Smooth muscle cell (in vitro differentiated cells): ENCODE results near the gene TNNT1. TPM values are rescaled to one million over a fixed set of nuclear protein-coding genes. Genes with fewer than 3 reads are reported as not detected.

ENCODE experiments used
- DNase-seq: peaks from one replicate; lab custom pipeline; 2025; ENCODE audit not compliant: unreplicated experiment; lab: John Stamatoyannopoulos, UW
- H2AFZ ChIP-seq: fragments of 200-600 bp; sonication (generic); 2 replicates; pipeline ENCODE4 v1.6.0; 2016; ENCODE audit warnings: antibody characterized with exemption, low read depth, mild to moderate bottlenecking
- H3F3A ChIP-seq: fragments of 200-600 bp; sonication (generic); 2 replicates; pipeline ENCODE4 v1.6.0; 2017; ENCODE audit warnings: antibody characterized with exemption, low read depth
- H3K27ac ChIP-seq: fragments of 200-600 bp; sonication (generic); 2 replicates; pipeline ENCODE4 v1.5.1; 2016; ENCODE audit warnings: low read depth, mild to moderate bottlenecking
- H3K27me3 ChIP-seq: fragments of 200-600 bp; sonication (generic); 2 replicates; pipeline ENCODE4 v1.6.1; 2016; ENCODE audit warnings: low read depth, mild to moderate bottlenecking
- H3K36me3 ChIP-seq: fragments of 200-600 bp; sonication (generic); 2 replicates; pipeline ENCODE4 v1.5.1; 2016; ENCODE audit warnings: low read depth
- H3K4me1 ChIP-seq: fragments of 200-600 bp; sonication (generic); 2 replicates; pipeline ENCODE4 v1.5.1; 2016; ENCODE audit warnings: low read depth
- H3K4me2 ChIP-seq: fragments of 200-600 bp; sonication (generic); 2 replicates; pipeline ENCODE4 v1.6.0; 2016; ENCODE audit warnings: mild to moderate bottlenecking
- H3K4me3 ChIP-seq: fragments of 200-600 bp; sonication (generic); 2 replicates; pipeline ENCODE4 v1.5.1; 2016; ENCODE audit warnings: mild to moderate bottlenecking
- H3K79me2 ChIP-seq: fragments of 200-600 bp; sonication (generic); 2 replicates; pipeline ENCODE4 v1.6.0; 2016; ENCODE audit warnings: low read depth, mild to moderate bottlenecking
- H3K9ac ChIP-seq: fragments of 200-600 bp; sonication (generic); 2 replicates; pipeline ENCODE4 v1.6.0; 2016; ENCODE audit warnings: low read depth
- H3K9me3 ChIP-seq: fragments of 200-600 bp; sonication (generic); replicated peaks from 2 replicates; pipeline ENCODE4 v1.5.1; 2016; ENCODE audit warnings: low read depth
- H4K20me1 ChIP-seq: fragments of 200-600 bp; sonication (generic); 2 replicates; pipeline ENCODE4 v1.6.0; 2016; ENCODE audit warnings: low read depth
- CTCF ChIP-seq: fragments of 200-600 bp; sonication (generic); IDR thresholded peaks from 2 replicates; pipeline ENCODE4 v1.5.1; 2017; ENCODE audit warnings: borderline replicate concordance, mild to moderate bottlenecking, antibody characterized with exemption; ENCODE audit not compliant: insufficient read depth, poor library complexity, severe bottlenecking
- WGBS: methylation state at CpG from one replicate; pipeline ENCODE4 v1.1.7; 2016; ENCODE audit warnings: low lambda C conversion rate; 5-methylcytosine and 5-hydroxymethylcytosine counted together
- polyA plus RNA-seq: library from polyadenylated mRNA; unstranded; fragments of >200 nt; fragmentation: Nextera tagmentation; extraction: Ambion mirVana; gene quantifications from 2 replicates; pipeline ENCODE4 v1.2.1, GENCODE V29; 2016
- total RNA-seq: library from RNA; depleted of rRNA; stranded (reverse); fragments of >200 nt; gene quantifications from 2 replicates; pipeline ENCODE4 v1.2.3, GENCODE V29; 2014

Gene TNNT1
- total and polyA plus RNA-seq, 2 experiments from 2014 or later: 24.5 to 27.1 TPM

GRCh38 chr19:55099557-55100506, 49.2 kb downstream of the TNNT1 start:
- H3F3A ChIP-seq: no peaks in the 10 kb centered on the region
- H3K4me1 ChIP-seq: no peaks in the 10 kb centered on the region
- H3K27me3 ChIP-seq: no peaks in the 10 kb centered on the region
- no peak overlapping the region for H2AFZ ChIP-seq
- no peak overlapping the region for H3K4me2 ChIP-seq
- no peaks in the 10 kb centered on the region for H3K9me3 ChIP-seq
- no peak for DNase-seq
- H3K9ac ChIP-seq: no peak overlapping the region
- peaks cover 38% of the 10 kb centered on the region for H4K20me1 ChIP-seq
- no peak for TF ChIP-seq CTCF
- WGBS: 96% methylated on average over 27 of the region's 27 CpGs
- peaks cover 10% of the 10 kb centered on the region for H3K36me3 ChIP-seq
- H3K4me3 ChIP-seq: no peak overlapping the region
- no peaks in the 10 kb centered on the region for H3K79me2 ChIP-seq
- H3K27ac ChIP-seq: no peak overlapping the region

GRCh38 chr19:55098716-55099556, 50.1 kb downstream of the TNNT1 start:
- no peaks in the 10 kb centered on the region for H3F3A ChIP-seq
- no peaks in the 10 kb centered on the region for H3K9me3 ChIP-seq
- no peak for DNase-seq
- WGBS: 97% methylated on average over 27 of the region's 27 CpGs
- H3K4me3 ChIP-seq: no peak overlapping the region
- H3K79me2 ChIP-seq: no peaks in the 10 kb centered on the region
- H4K20me1 ChIP-seq: peaks cover 38% of the 10 kb centered on the region
- H3K27ac ChIP-seq: no peak overlapping the region
- no peak overlapping the region for H2AFZ ChIP-seq
- TF ChIP-seq CTCF: no peak
- H3K4me2 ChIP-seq: no peak overlapping the region
- H3K36me3 ChIP-seq: peaks cover 10% of the 10 kb centered on the region
- no peaks in the 10 kb centered on the region for H3K27me3 ChIP-seq
- no peak overlapping the region for H3K9ac ChIP-seq
- H3K4me1 ChIP-seq: no peaks in the 10 kb centered on the region

- no peak overlapping the region for H3K27ac ChIP-seq
- DNase-seq: no peak
- H3K4me3 ChIP-seq: no peak overlapping the region
- no peak overlapping the region for H3K9ac ChIP-seq
- WGBS: 96% methylated on average over 22 of the region's 23 CpGs
- H3K9me3 ChIP-seq: no peaks in the 10 kb centered on the region
- no peaks in the 10 kb centered on the region for H3K79me2 ChIP-seq
- no peaks in the 10 kb centered on the region for H3F3A ChIP-seq
- H3K27me3 ChIP-seq: no peaks in the 10 kb centered on the region
- no peaks in the 10 kb centered on the region for H3K4me1 ChIP-seq
- H2AFZ ChIP-seq: no peak overlapping the region
- no peak for TF ChIP-seq CTCF
- peaks cover 8% of the 10 kb centered on the region for H3K36me3 ChIP-seq
- H3K4me2 ChIP-seq: no peak overlapping the region
- peaks cover 38% of the 10 kb centered on the region for H4K20me1 ChIP-seq
Observed at GRCh38 chr19:55097864-55098715, 50.9 kb downstream of the TNNT1 start.
